ENCODE data around the gene GTF3C5. TPM values are rescaled to one million over a fixed set of nuclear protein-coding genes. Genes with fewer than 3 reads are reported as not detected.
"Not testable (repeated sequence)": the region's sequence is repeated elsewhere in the genome, so short reads cannot be mapped to it uniquely, and the experiment has no call there.

GTF3C5 gene
- total RNA-seq, 4 donors from 2014 or later: 49.4 to 94.2 (median 73.3) TPM

DNA sequence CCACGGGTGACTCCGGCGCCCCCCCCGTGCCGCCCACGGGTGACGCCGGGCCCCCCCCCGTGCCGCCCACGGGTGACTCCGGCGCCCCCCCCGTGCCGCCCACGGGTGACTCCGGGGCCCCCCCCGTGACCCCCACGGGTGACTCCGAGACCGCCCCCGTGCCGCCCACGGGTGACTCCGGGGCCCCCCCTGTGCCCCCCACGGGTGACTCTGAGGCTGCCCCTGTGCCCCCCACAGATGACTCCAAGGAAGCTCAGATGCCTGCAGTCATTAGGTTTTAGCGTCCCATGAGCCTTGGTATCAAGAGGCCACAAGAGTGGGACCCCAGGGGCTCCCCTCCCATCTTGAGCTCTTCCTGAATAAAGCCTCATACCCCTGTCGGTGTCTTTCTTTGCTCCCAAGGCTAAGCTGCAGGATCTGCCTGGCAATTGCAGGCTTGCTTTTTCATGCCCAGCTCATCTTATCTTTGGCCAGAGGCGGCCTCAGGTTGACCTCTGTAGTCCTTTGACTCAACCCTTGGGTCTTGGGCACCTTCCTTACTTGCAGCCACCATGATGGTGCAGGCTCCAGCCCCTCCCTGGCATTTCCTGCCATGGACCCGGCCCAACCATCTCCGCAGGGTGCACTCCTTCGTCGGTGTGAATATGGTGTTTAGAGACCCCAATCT, 40.8 kb downstream of the GTF3C5 start:
- TF ChIP-seq, protein P1, sequence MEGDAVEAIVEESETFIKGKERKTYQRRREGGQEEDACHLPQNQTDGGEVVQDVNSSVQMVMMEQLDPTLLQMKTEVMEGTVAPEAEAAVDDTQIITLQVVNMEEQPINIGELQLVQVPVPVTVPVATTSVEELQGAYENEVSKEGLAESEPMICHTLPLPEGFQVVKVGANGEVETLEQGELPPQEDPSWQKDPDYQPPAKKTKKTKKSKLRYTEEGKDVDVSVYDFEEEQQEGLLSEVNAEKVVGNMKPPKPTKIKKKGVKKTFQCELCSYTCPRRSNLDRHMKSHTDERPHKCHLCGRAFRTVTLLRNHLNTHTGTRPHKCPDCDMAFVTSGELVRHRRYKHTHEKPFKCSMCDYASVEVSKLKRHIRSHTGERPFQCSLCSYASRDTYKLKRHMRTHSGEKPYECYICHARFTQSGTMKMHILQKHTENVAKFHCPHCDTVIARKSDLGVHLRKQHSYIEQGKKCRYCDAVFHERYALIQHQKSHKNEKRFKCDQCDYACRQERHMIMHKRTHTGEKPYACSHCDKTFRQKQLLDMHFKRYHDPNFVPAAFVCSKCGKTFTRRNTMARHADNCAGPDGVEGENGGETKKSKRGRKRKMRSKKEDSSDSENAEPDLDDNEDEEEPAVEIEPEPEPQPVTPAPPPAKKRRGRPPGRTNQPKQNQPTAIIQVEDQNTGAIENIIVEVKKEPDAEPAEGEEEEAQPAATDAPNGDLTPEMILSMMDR (IDR thresholded peaks at IDR 0.05): no peak
- no peak for TF ChIP-seq EP300 (IDR thresholded peaks at IDR 0.05)
- no peak for TF ChIP-seq POLR2A (IDR thresholded peaks at IDR 0.05)
- DNase-seq (ENCODE audit: low spot score in 2 of 2): no peak
- 93 to 98% methylated on average over 6 of the region's 33 CpGs for WGBS, 2 donors
- no peak overlapping the region for H3K4me3 ChIP-seq
- H3K27me3 ChIP-seq: no peaks in the 10 kb centered on the region
- no peaks in the 10 kb centered on the region for H3K9me3 ChIP-seq
- no peaks in the 10 kb centered on the region for H3K4me1 ChIP-seq
- no peak overlapping the region for H3K27ac ChIP-seq
- H3K36me3 ChIP-seq: peaks cover 0 to 15% (median 0%) of the 10 kb centered on the region in 3 donors

DNA sequence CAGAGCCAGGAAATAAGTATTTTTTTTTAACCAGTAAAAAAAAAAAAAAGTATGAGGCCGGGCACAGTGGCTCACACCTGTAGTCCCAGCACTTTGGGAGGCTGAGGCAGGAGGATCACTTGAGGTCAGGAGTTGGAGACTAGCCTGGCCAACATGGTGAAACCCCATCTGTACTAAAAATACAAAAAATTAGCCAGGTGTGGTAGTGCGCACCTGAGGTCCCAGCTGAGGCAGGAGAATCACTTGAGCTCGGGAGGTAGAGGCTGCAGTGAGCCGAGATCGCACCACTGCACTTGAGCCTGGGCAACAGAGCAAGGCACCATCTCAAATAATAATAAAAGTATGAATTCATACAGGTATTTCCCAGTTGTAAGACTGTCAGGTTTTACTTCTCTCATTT, 41.4 kb downstream of the GTF3C5 start:
- not testable (repeated sequence) for H3K4me3 ChIP-seq; H3K27ac ChIP-seq; H3K36me3 ChIP-seq; DNase-seq (ENCODE audit: low spot score in 2 of 2); H3K4me1 ChIP-seq; H3K27me3 ChIP-seq; H3K9me3 ChIP-seq
- WGBS, 2 donors: 90 to 98% methylated on average over 5 of the region's 5 CpGs

DNA sequence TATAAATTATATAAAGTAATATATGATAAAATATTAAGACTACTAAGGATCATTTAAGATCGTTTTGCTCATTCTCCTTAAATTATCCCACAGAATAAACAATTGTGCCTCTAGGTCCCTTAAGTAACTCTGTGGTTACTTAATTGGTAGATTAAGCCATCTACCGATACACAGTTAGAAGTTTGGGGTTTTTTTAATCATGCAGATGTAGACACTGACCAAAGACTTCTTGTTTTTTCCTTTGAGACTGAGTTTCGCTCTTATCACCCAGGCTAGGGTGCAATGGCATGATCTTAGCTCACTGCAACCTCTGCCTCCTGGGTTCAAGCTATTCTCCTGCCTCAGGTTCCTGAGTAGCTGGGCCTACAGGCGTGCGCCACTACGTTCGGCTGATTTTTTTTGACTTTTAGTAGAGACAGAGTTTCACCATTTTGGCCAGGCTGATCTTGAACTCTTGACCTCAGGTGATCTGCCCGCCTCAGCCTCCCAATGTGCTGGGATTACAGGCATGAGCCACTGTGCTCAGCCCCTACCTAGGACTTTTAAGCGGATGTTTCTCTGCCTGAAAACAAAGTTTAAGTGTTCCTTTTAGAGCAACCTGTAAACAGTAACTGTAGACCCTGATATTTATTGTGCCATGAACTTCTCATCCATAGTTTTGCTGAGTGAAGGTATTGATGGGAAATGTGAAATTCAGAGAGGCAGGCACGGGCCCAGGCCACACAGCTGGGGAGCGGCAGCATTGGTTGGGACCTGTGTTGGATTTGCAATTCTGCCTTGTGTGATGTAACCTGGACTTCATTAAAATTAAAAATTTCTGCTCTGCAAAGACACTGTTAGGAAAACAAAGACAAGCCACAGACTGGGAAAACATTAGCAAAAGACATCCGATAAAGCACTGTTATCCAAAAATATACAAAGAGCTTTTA, 42.6 kb downstream of the GTF3C5 start:
- DNase-seq (ENCODE audit: low spot score in 2 of 2): no peak
- TF ChIP-seq POLR2A (IDR thresholded peaks at IDR 0.05) (no peak), EP300 (IDR thresholded peaks at IDR 0.05) (no peak)
- TF ChIP-seq, protein P1 (IDR thresholded peaks at IDR 0.05): no peak
- 67 to 79% methylated on average over 11 to 12 of the region's 12 CpGs for WGBS, 2 donors

DNA sequence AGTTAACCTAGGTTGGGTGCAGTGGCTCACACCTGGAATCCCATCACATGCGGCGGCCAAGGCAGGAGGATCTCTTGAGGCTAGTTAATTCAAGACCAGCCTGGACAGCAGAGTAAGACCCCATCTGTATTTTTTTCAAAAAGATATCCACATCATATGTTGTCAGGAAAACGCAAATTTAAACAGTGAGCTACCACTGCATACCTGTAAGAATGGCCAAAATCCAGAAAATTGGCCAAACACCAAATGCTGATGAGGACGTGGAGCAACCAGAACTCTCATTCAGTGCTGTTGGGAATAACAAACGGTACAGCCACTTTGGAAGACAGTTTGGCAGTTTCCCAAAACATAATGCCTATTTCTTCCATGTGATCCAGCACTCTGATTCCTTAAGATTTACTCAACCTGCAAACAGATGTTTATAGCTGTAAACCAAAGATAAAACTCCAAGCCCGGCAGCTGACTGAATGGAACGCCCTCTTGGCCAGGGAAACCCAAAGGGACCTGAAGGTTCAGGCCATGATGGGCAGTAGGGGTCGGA, 43.4 kb downstream of the GTF3C5 start:
- Histone ChIP-seq H3K36me3 (peaks cover 0 to 7% (median 0%) of the 10 kb centered on the region in 3 donors), H3K9me3 (no peaks in the 10 kb centered on the region), H3K27ac (no peak overlapping the region), H3K4me3 (no peak overlapping the region), H3K27me3 (no peaks in the 10 kb centered on the region), H3K4me1 (no peaks in the 10 kb centered on the region)
- 64 to 65% methylated on average over 8 of the region's 8 CpGs for WGBS, 2 donors
- DNase-seq (ENCODE audit: low spot score in 2 of 2): no peak
- no peak for TF ChIP-seq POLR2A (IDR thresholded peaks at IDR 0.05)
- TF ChIP-seq, protein P1 (IDR thresholded peaks at IDR 0.05): no peak
- TF ChIP-seq EP300 (IDR thresholded peaks at IDR 0.05): no peak

More for the DNA sequence above, 42.6 kb downstream of the GTF3C5 start:
- no peak overlapping the region for H3K4me3 ChIP-seq
- H3K36me3 ChIP-seq: peaks cover 0 to 7% (median 0%) of the 10 kb centered on the region in 3 donors
- H3K4me1 ChIP-seq: no peaks in the 10 kb centered on the region
- no peaks in the 10 kb centered on the region for H3K27me3 ChIP-seq
- H3K27ac ChIP-seq: no peak overlapping the region
- H3K9me3 ChIP-seq: no peaks in the 10 kb centered on the region

DNA sequence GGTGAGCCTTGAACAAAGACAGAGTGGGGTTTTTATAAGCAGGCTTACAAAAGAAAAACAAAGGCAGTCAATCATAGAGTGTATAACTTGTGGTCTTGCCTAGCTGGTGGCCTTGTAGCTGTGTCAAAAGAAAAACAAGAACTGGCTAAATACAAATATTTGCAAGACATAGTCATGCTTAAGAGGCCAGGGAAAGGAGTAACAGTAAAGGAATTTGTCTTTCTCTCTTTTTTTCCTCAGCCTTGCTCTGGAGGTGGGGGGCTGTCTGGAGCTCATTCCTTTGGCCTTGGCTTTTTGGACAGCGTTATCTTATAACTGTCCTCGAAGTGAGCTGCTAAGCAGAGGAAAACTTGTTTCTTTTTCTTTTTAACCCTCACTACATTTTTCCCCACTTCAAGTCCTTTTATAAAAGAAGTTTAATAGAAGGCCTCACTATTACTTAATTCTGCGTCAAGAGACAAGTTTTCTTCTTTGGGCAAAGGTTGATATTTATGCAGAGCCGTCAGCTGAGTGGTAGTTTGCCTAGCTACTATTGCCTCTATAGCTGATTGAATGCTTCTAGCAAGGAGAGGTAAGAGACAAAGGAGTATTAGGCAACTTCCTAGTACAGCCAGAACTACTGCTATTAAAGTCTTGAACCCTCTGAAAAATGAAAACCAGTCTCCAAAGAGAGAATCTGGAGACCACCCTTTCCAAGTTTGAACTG, 45.3 kb downstream of the GTF3C5 start:
- H3K4me1 ChIP-seq: no peaks in the 10 kb centered on the region
- no peaks in the 10 kb centered on the region for H3K36me3 ChIP-seq
- H3K27me3 ChIP-seq: no peaks in the 10 kb centered on the region
- no peaks in the 10 kb centered on the region for H3K9me3 ChIP-seq
- DNase-seq (ENCODE audit: low spot score in 2 of 2): no peak
- TF ChIP-seq EP300 (IDR thresholded peaks at IDR 0.05) (no peak), POLR2A (IDR thresholded peaks at IDR 0.05) (no peak)
- no peak overlapping the region for H3K4me3 ChIP-seq
- WGBS, 2 donors: 59 to 62% methylated on average over 4 of the region's 4 CpGs
- H3K27ac ChIP-seq: no peak overlapping the region
